Thyroid gland (tissue), 4 donors: ENCODE measurements around the gene MYL10.

Source experiments
- POLR2A ChIP-seq, 2 donors: fragments of 450-650 bp; IDR thresholded peaks; one replicate each; pipeline ENCODE4 v1.6.1; 2017; ENCODE audit warnings: antibody characterized with exemption in 2 of 2, mild to moderate bottlenecking in 2 of 2, moderate library complexity in 1 of 2
- TF ChIP-seq, protein P1 (sequence below), 6 experiments: fragments of 200-600 bp in 3 of 6; fragments of 450-650 bp in 3 of 6; sonication (generic) in 3 of 6; IDR thresholded peaks; one replicate each; pipeline ENCODE4 v1.5.1; 2016 to 2019; ENCODE audit warnings: antibody characterized with exemption in 6 of 6, mild to moderate bottlenecking in 2 of 6, inconsistent platforms in 1 of 6, moderate library complexity in 1 of 6

DNA sequence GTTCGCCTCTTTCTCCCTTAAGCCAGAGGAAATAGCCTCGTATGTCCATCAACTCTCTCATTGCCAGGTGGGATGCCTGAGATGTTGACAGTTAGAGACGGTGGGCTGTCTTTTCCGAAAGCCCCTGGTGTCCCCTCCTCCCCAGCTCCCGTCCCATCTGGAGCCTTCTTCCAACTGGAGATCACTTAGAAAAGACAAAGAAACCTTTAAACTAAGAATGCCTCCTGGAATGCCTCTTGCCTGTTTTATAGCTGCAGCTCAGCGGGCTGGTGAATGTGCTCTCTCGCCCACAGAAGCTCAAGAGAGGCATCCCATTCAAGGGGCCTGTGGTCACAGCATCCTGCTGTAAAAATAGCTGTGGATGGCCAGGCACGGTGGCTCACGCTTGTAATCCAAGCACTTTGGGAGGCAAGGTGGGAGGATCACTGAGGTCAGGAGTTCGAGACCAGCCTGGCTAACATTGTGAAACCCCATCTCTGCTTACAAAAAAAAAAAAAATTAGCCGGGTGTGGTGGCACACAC is 5.2 kb upstream of the MYL10 start:
- TF ChIP-seq, protein P1, sequence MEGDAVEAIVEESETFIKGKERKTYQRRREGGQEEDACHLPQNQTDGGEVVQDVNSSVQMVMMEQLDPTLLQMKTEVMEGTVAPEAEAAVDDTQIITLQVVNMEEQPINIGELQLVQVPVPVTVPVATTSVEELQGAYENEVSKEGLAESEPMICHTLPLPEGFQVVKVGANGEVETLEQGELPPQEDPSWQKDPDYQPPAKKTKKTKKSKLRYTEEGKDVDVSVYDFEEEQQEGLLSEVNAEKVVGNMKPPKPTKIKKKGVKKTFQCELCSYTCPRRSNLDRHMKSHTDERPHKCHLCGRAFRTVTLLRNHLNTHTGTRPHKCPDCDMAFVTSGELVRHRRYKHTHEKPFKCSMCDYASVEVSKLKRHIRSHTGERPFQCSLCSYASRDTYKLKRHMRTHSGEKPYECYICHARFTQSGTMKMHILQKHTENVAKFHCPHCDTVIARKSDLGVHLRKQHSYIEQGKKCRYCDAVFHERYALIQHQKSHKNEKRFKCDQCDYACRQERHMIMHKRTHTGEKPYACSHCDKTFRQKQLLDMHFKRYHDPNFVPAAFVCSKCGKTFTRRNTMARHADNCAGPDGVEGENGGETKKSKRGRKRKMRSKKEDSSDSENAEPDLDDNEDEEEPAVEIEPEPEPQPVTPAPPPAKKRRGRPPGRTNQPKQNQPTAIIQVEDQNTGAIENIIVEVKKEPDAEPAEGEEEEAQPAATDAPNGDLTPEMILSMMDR (IDR thresholded peaks at IDR 0.05) = no peak
- no peak for TF ChIP-seq POLR2A (IDR thresholded peaks at IDR 0.05)
